ENCODE results near the gene C19orf47.

- TF ChIP-seq CTCF (IDR thresholded peaks at IDR 0.05) (no peak), POLR2A (IDR thresholded peaks at IDR 0.05) (no peak)
Observed at GRCh38 chr19:40321566-40322270, 26.5 kb downstream of the C19orf47 start.

Data from tibial nerve (tissue), 3 donors.